Activated naive CD4-positive, alpha-beta T cell treated with anti-CD3 and anti-CD28 coated beads, Interleukin-2, amount 50 U/mL, for 16 hours (primary cell): ENCODE data around the gene CELA1.

Source experiments
- DNase-seq: peaks from one replicate; pipeline ENCODE4 v3.0.0-alpha.2; 2020

CELA1 gene

DNA sequence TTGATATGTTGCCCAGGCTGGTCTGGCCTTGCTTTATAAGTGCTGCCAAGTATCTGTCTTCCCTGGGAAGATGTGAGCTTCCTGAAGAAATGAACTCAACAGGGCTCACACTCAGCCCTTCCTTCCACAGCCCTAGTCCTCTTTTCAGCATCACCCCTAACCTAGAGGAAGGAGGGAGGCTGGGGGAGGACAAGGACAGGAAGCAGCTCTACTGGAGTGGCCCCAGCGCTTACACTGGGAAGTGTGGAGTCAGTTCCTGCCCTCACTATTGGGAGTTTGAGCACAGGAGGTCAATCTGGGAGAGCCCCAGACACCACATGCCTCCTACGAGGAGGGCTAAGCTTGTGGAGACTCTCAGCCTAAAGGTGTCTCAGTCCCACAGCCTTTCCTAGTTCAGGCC, 27.9 kb upstream of the CELA1 start:
- no peak for DNase-seq

DNA sequence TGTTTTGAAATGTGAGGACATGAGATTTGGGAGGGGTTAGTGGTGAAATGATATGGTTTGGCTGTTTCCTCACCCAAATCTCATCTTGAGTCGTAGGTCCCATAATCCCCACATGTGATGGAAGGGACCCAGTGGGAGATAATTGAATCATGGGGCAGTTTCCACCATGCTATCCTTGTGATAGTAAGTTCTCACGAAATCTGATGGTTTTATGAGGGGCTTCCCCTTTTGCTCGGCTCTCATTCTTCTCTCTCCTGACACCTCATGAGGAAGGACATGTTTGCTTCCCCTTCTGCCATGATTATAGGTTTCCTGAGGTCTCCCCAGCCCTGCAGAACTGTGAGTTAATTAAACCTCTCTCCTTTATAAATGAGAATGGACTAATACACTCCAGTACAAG, 26.7 kb upstream of the CELA1 start:
- no peak for DNase-seq

DNA sequence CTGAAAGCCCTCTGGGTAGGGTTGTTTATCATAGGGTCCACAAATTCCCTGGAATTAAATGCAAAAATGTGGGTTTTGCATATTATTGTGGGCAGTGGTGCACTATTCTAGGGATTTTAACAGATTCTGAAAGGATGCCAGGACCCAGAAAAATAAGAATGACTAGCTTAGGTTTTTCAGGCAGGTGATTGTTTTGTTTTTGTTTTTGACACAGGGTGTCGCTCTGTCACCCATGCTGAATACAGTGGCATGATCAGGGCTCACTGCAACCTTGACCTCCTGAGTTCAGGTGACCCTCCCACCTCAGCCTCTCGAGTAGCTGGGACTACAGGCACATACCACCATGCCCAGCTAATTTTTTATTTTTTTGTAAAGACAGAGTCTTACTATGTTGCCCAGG, 25.5 kb upstream of the CELA1 start:
- no peak for DNase-seq

DNA sequence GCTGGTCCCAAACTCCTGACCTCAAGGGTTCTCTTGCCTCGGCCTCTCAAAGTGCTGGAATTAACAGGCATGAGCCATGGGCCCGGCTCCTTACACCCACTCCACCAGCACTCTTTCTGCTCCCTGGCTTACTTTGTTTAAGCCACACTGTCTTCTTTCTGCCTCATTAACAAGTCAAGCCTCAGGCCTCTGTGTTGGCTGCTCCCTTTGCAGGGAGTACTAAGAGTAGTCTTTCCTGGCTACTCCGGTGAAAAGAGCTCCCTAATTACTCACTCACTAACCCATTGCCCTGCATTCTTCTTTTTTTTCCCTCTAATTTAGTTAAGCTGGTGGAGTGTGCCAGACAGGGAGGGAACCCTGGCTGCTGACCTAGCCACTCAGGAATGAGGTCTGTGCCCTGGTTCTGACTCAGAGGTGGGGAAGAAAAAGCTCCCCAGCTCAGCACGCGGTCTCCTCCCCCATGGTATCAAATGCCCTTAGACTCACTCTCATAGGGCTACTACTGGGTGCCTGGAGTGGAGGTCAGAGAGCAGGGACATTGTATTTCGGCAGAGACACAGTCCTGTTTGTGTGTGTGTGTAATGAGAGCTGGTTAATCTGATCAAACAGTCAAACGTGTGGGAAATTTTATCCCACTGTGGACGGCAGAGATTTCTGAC, 24.9 kb upstream of the CELA1 start:
- DNase-seq = no peak

DNA sequence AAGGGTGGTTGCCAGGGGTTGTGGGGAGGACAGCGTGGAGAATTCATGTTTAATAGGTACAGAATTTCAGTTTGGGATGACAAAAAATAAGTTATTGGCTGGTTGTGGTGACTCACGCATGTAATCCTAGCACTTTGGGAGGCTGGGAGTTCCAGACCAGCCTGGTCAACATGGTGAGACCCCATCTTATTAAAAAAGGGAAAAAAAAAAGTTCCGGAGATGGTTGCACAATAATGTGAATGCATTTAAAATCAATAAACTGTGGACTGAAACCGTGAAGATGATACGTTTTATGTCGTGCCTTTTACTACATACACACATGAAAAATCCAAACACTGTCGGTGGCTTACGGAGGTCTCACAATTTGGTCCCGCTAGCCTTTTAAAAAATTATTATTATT, 24.2 kb upstream of the CELA1 start:
- no peak for DNase-seq

DNA sequence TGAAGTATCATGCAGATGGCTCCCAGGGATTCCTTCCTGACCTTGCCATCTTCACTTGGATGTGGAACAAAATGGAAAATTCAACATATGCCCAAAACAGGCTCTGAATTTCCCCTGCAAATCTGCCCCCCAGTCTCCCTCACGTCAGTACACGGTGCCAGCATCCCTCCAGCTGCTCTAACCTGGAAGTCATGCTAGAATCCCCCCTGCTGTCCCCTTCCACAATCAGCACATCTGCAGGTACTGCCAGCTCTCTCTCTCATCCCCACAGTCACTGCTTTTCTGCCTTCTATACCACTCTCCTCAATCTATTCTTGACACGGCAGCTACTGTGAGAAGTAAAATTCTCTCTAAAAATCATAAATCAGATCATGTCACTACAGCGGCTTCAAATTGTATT, 23.1 kb upstream of the CELA1 start:
- no peak for DNase-seq

DNA sequence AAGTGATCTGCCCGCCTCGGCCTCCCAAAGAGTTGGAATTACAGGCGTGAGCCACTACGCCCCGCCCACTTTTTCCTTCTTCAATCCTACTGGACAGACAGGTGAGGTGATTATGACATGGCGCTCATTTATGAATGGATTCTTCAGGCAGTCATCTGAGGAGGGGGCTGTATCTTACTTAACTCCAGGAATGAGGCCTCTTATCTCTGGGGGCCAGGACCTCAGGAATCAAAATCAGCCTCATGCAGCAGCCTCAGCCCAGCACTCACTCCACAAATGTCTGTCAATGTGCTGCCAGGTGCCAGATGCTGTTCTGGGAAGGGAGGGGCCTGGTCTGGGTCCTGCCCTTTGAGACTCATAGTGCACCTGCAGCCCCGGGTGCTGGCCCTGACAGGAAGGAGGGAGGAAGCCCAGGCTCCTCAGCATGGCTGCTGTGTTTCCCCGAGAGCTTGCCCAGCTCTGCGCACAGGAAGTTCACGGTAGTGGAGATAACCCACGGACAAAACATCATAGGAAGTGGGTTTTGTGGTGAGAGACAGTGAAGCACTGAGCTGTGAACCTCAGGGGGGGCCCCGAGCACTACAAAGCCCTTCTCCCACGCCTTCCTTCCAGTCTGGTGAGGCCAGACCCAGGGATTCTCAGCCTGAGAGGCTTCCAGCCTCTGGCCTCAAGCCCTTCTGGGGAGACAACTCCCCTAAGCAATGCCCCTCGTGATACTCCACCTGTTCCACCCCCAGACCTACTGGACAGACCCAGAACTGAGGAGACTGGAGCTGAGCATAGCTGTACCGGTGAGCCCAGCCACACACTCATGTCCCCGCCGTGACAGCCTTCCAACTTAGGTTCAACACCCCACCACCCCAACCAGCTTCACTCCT, 22.4 kb upstream of the CELA1 start:
- DNase-seq = peak; percentile 74

DNA sequence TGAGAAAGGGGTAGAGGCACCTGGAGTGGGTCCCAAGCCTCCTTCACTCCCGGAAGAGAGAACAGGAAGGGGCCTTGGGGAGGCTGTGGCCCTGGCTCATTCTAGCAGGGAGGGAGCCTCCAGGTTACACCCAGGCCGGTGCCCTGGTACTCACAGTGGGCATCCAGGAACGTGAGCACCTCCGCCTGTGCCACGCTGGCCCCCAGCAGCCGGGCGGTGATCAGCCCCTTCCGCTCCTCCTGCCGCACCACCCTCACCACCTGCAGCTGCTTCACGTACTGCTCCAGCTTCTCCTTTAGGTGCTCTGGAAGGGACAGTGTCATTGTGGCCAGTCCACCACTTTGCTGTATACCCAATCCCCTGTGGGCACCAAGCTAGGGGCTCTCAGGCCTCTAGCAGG, 18.8 kb upstream of the CELA1 start:
- DNase-seq = no peak

DNA sequence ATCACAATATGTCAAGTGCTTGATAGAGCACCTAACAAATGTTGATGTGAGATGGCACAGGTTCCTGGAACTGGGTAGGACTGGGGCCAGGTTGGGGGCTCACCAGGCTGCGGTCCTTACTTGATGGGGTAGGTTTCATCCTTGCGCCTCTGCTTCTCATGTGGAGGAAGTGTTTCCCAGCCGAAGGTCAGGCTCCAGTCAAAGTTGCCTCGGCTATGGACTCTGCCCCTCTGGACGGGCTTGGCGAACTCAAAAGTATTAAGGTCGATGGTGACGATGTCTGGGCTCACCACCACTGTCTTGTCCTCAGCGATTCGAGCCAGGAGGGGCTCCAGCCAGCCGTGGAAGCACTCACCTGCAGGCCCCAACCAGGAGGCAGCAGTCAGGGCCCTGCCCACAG, 17.5 kb upstream of the CELA1 start:
- no peak for DNase-seq

DNA sequence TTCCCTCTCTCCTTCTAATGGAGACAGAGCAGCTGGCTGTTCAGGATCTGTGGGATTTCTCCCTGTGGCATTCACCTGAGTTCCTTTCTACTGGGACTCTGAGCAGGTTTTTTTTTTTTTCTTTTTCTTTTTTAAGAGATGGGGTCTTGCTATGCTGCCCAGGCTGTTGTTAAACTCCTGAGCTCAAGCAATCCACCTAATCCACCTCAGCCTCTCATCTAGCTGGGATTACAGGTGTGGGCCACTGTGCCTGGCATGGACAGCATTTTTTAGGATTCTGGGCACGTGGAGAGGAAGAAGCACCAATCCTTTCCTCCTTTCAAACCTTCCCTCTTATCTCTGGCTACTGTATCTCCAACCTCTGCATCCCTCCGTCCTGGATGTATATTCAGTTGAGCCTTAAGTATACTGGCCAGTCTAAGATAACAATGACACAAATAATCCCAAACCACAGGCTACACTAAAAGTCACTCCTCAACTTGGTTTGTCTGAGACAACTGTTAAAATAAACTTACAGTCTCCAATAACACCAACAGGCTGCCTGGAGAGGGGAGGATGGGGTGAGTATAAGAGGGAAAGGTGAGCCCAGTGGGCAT, 16.4 kb upstream of the CELA1 start:
- no peak for DNase-seq

DNA sequence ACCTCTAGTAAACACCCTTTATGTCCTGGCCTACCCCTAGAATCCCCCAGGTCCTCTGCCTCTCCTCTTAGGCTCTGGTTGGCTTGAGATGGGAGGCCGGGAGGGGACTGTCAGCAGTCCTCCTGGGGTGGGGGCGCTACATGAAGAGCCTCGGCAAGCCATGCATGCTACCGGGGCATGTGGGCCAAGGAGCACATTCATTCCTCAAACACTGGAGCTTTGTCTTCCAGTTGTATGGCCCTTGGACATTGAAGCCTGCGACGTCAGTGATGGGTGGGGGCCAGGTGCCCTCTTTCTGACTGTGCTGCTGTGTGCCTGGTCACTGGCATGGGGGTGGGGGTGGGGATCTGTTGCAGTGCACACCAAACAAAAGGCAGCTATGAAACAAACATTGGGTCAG, 15.8 kb upstream of the CELA1 start:
- DNase-seq = no peak

DNA sequence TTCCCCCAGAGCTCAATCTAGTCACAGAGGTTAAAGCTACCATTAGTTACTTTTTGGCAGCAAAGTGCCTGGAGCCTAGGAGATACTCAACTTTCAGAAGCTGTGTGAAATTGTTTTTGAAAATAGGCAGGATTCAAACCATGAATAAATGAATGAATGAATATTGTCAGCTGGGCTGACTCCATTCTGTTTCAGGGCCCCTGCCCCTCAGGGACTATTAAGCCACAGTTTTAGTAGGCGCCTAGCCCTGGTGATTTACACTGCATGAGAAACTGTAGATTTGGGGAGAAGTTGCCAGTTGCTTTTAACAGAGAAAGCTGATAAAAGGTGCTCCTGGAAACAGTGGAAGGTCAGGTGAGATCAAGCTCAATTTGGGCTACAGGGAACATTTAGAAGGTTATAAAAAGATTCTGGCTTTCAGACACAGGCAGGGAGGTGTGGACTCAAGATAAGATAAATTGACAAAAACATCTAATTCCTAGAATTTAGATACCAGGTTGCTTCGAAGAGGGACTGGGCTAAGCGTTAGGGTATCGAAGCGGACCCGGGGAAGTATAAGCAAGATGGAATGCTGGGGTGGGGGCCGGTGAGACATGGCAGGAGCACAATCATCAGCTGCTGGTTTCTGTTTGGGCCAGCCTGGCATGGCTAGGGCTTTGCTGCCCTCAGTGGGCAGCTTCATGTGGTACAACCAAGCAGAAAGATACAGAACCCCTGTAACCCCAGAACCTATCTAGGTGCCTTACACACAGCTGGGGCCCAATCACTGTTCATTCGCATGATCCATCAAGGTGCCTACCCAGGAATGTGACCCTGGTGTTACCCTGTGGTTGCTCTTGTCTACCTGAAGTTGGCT, 14.9 kb upstream of the CELA1 start:
- no peak for DNase-seq

DNA sequence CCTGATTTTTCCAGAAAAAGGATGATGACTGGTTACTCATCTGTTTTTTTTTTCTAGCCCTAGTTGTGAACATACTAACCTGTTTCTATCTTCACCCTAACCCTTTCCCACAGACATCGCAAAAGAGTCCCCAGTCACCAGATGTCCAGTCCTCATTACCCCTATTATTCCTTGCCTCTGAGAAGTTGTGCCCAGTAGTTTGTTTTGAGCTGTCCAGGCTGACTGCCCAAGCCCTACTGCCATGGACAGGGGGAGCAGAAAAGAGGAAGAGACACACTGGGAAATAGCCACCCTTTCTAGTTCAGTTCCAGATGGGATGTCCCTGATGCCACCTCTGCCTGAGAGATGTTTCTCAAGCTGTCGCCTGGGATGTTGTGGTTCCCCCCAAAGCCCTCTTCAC, 13.8 kb upstream of the CELA1 start:
- no peak for DNase-seq

DNA sequence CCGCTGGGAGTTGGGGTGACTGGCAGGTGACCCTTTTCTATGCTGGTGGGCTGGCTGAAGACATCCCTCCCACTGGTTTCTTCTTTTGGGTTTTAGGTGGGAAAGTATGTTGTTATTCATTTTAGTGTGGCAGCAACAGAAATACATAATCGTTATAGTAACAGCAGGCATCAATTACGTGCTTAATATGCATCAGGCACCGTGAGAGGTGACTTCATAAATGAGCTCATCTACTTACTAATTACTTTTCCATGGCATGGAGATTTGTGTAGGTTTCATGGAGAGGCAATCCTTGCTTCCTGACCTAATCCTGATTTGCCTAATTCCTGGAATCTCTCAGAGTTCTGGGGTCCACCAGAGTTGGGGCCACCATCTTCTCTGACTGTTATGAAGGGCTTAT, 13.4 kb upstream of the CELA1 start:
- no peak for DNase-seq

DNA sequence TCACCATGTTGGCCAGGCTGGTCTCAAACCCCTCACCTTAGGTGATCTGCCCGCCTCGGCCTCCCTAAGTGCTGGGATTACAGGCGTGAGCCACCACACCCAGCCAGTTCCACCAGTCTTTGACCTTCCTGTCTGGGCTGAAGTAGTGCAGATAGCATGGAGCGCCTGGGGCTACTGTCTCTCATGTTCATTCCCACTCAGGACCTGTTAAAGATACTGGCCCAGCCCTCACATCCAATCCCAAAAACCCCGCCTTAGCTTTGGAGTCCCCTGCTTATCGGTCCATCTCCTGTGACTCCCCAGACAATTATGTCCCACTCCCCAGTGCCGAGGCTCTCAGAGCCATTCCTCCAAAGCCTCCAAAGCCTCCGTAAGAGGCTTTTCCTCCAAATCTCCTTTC, 12.0 kb upstream of the CELA1 start:
- DNase-seq = no peak

DNA sequence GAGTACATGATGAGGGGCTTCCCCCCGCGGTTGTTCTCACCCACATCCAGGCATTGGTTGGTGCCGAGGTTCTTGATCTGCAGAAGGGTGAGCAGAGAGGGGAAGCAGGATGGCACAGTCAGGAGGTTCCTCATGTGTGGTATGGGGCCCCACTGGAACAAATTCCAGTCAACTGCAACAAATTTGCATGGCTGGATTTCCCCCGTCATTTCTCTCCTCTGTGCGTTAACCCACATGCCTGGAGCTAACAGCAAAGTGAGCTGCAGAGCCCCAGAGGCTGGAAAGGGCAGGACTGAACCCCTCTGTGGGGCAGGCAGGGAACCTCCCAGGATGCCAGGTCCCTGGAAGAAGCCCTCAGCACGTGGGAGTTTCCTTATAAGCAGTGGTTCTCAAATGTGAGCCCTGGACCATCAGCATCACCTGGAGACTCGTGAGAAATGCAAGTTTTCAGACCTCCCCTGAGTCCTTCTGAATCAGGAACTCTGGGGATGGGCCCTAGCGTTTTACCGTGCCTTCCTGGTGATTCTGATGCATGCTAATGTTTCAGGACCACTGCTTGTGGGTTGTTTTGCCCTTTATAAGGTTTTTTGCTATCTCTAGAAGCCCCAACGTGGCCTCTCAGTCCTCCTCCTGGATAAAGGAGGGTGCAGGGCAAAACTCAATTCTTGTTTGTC, 11.0 kb upstream of the CELA1 start:
- no peak for DNase-seq

DNA sequence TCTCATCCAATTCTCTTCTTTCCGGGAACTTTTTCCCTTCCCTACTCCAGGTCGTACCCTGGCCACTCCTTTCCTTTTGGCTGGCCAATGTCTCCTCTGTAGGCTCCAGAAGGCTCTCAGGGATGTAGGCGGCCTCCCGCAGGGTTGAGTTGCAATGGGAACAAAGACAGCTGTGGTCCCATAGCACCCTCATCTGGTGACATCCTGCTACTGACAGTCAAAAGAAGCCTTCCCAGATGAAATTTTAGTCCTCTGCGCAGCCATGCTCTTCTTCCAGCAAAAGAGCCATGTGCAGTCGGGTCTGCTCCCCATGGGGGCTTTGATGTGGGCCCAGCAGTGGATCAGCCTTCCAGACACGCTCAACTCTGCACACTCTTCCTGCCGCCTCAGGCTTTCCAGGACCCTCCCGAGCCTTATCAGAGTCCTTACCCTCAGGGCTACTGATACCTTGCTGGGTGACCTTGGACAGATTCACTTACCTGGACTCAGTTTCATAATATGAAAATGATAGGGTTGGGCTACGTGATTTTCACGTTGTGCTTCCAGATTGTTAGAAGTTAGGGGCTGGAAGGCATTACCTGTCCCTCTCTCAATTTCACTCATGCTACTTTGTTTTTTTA, 5.5 kb upstream of the CELA1 start:
- DNase-seq = peak; percentile 23

DNA sequence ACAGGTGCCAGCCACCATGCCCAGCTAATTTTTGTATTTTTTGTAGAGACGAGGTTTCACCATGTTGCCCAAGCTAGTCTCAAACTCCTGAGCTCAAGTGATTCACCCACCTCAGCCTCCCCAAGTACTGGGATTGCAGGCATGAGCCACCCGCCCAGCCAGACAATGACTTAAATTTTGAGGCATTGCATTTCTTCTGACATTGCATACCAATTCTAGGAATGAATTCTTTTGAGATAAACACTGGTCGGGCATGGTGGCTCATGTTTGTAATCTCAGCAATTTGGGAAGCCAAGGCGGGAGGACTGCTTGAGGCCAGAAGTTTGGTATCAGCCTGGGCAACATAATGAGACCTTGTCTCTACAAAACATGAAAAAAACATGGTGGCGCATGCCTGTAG, 2.5 kb upstream of the CELA1 start:
- no peak for DNase-seq

DNA sequence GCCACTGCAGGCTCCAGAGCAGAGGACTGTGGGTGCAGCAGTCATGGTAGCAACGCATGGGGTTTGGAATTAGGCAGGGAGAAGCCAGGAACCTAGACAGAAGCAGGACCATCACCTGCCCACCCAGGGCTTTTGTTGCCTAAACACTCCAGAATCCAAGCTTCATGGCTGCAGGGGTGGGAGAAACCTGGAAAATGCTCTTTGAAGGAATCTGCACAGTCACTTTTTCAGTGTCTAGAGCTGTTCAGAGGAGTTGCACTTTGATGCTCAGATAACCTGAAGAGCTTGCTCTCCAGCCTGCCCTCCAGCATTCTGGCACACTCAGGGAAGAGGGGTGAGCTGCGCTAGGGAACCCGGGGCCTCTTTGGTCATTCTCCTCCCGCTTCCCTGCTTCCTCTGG, 1.6 kb upstream of the CELA1 start:
- no peak for DNase-seq

DNA sequence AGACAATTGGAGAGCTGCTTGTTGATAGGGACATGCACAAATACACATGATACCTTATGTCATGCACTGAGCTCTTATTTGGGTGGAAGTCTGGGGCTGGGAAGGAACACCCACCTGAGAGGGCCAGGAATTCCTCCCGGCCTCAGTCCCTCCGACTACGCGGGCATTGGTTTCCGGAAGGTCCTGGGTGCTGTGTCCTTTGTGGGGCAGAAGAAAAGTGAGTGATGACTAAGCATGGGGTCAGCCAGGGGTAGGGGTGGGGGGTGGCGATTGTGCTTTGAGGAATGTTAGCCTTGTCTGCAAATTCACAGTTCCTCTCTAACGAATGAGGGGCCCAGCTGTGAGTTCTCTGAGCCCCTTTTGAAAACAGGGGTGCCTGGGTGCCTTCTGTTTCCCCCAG, 798 bp downstream of the CELA1 start:
- no peak for DNase-seq

DNA sequence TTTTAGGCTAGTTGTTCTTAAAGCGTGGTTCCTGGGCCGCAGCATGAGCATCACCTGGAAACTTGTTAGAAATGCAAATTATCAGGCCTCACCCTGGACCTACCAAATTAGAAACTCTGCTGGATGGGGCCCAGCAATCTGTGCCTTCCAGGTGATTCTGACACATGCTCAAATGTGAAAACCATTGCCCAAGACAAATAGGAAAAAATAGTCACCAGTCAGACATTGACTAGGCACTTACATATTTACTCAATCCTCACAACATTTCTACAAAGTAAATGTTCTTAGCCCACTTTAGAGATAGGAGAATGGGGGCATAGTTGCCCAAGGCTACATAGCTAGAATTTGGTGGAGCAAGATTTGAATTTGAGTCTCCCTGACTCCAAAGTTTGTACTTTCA, 3.3 kb downstream of the CELA1 start:
- no peak for DNase-seq

DNA sequence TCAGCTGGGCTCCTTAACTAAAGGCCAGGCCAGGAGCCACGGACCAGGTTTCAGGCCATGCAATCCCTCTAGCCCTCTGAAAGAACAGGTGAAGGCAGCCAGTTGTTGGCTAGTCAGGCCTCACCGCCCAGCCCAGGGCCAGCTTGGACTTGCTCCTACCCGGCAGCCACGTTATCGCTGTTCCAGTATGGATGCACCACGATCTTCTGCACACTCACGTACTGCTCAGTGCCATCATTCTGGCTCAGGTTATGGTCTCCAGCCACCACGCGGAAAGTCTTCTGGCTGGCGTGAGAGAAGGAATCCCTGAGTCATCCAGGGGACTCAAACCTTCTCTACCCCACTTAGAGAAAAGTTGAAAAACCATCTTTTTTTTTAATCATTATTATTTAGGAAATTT, 4.1 kb downstream of the CELA1 start:
- DNase-seq = no peak
